ENCODE data around the gene AFF3.

AFF3 gene

GRCh38 chr2:99640635-99641151 lies 501.7 kb downstream of the AFF3 start:
- peak overlapping the region; percentile 14; the same call in 1 of the 2 replicates for H3K4me2 ChIP-seq (ENCODE audit: low read length)
- H3K27ac ChIP-seq (ENCODE audit: low read depth, low read length, poor library complexity, severe bottlenecking), result peak overlapping the region; percentile 98
- peaks cover 82% of the 10 kb centered on the region for H3K4me1 ChIP-seq (ENCODE audit: insufficient read depth, low read length, severe bottlenecking)
- H3F3A ChIP-seq (ENCODE audit: insufficient read depth, low read length), result peaks cover 5% of the 10 kb centered on the region; the same call in 1 of the 2 replicates
- no peak overlapping the region for H2AFZ ChIP-seq (ENCODE audit: low read length)
- H4K20me1 ChIP-seq (ENCODE audit: insufficient read depth, low read length), result no peaks in the 10 kb centered on the region
- no peaks in the 10 kb centered on the region for H3K9me2 ChIP-seq (ENCODE audit: low read depth, low read length)
- TF ChIP-seq CTCF (IDR thresholded peaks at IDR 0.05; ENCODE audit: low read length) (no peak), EZH2 (IDR thresholded peaks at IDR 0.05; ENCODE audit: borderline replicate concordance, low read length) (no peak)
- H3K9me3 ChIP-seq (ENCODE audit: low read length), result no peaks in the 10 kb centered on the region
- H3K27me3 ChIP-seq (ENCODE audit: insufficient read depth, low read length), result no peaks in the 10 kb centered on the region
- no peak overlapping the region for H3K4me3 ChIP-seq (ENCODE audit: low read depth, low read length, poor library complexity, severe bottlenecking)
- peak overlapping the region; percentile 19; the same call in 1 of the 2 replicates for H3K9ac ChIP-seq (ENCODE audit: low read length)
- H3K79me2 ChIP-seq (ENCODE audit: insufficient read depth, low read length), result no peaks in the 10 kb centered on the region
- peaks cover 15% of the 10 kb centered on the region for H3K36me3 ChIP-seq (ENCODE audit: insufficient read depth, low read length)

- no peaks in the 10 kb centered on the region for H3K9me2 ChIP-seq (ENCODE audit: low read depth, low read length)
- peaks cover 26% of the 10 kb centered on the region for H3K36me3 ChIP-seq (ENCODE audit: insufficient read depth, low read length)
- H2AFZ ChIP-seq (ENCODE audit: low read length), result no peak overlapping the region
- no peak for TF ChIP-seq EZH2 (IDR thresholded peaks at IDR 0.05; ENCODE audit: borderline replicate concordance, low read length)
- no peak for TF ChIP-seq CTCF (IDR thresholded peaks at IDR 0.05; ENCODE audit: low read length)
- peak overlapping the region; percentile 54 for H3K9ac ChIP-seq (ENCODE audit: low read length)
- peak overlapping the region; percentile 18 for H3K4me3 ChIP-seq (ENCODE audit: low read depth, low read length, poor library complexity, severe bottlenecking)
- peak overlapping the region; percentile 49 for H3K4me2 ChIP-seq (ENCODE audit: low read length)
- peaks cover 75% of the 10 kb centered on the region for H3K4me1 ChIP-seq (ENCODE audit: insufficient read depth, low read length, severe bottlenecking)
- peak overlapping the region; percentile 98 for H3K27ac ChIP-seq (ENCODE audit: low read depth, low read length, poor library complexity, severe bottlenecking)
- no peaks in the 10 kb centered on the region for H4K20me1 ChIP-seq (ENCODE audit: insufficient read depth, low read length)
- H3K9me3 ChIP-seq (ENCODE audit: low read length), result 0 out of 2 replicates have a peak, but pooled peaks cover 3% of the 10 kb centered on the region
- peaks cover 5% of the 10 kb centered on the region; the same call in 1 of the 2 replicates for H3F3A ChIP-seq (ENCODE audit: insufficient read depth, low read length)
- H3K27me3 ChIP-seq (ENCODE audit: insufficient read depth, low read length), result no peaks in the 10 kb centered on the region
- H3K79me2 ChIP-seq (ENCODE audit: insufficient read depth, low read length), result no peaks in the 10 kb centered on the region
Observed at GRCh38 chr2:99638791-99639190, 503.6 kb downstream of the AFF3 start.

- no peak for TF ChIP-seq CTCF (IDR thresholded peaks at IDR 0.05; ENCODE audit: low read length)
- no peak for TF ChIP-seq EZH2 (IDR thresholded peaks at IDR 0.05; ENCODE audit: borderline replicate concordance, low read length)
- Histone ChIP-seq H3K9ac (ENCODE audit: low read length) (peak overlapping the region; percentile 54; the same call in 1 of the 2 replicates), H3F3A (ENCODE audit: insufficient read depth, low read length) (peaks cover 5% of the 10 kb centered on the region; the same call in 1 of the 2 replicates), H2AFZ (ENCODE audit: low read length) (no peak overlapping the region), H3K4me1 (ENCODE audit: insufficient read depth, low read length, severe bottlenecking) (peaks cover 68% of the 10 kb centered on the region), H3K9me3 (ENCODE audit: low read length) (0 out of 2 replicates have a peak, but pooled peaks cover 3% of the 10 kb centered on the region), H3K27ac (ENCODE audit: low read depth, low read length, poor library complexity, severe bottlenecking) (peak overlapping the region; percentile 98), H3K27me3 (ENCODE audit: insufficient read depth, low read length) (no peaks in the 10 kb centered on the region), H3K79me2 (ENCODE audit: insufficient read depth, low read length) (no peaks in the 10 kb centered on the region), H3K9me2 (ENCODE audit: low read depth, low read length) (no peaks in the 10 kb centered on the region), H3K4me3 (ENCODE audit: low read depth, low read length, poor library complexity, severe bottlenecking) (peak overlapping the region; percentile 10), H4K20me1 (ENCODE audit: insufficient read depth, low read length) (no peaks in the 10 kb centered on the region), H3K4me2 (ENCODE audit: low read length) (peak overlapping the region; percentile 49), H3K36me3 (ENCODE audit: insufficient read depth, low read length) (peaks cover 42% of the 10 kb centered on the region)
Observed at GRCh38 chr2:99637159-99637697, 505.2 kb downstream of the AFF3 start.

All from OCI-LY1 (cell line).